Measurements from ENCODE around the gene CIDEC.

Gene CIDEC

GRCh38 chr3:9846931-9847488 lies 33.0 kb downstream of the CIDEC start:
- DNase-seq (ENCODE audit: low read depth in 2 of 2) = no peak

- no peak for DNase-seq (ENCODE audit: low read depth in 2 of 2)
Observed at GRCh38 chr3:9846231-9846630, 33.8 kb downstream of the CIDEC start.

GRCh38 chr3:9843715-9844438 lies 36.2 kb downstream of the CIDEC start, which contains the start of gene RPUSD3:
RPUSD3 (minus strand) TSS chr3:9844008; CDS start chr3:9843990, 18 bp downstream.
- peak; percentile 89 to 90 for DNase-seq (ENCODE audit: low read depth in 2 of 2)

GRCh38 chr3:9841015-9841414 lies 39.0 kb downstream of the CIDEC start:
- no peak for DNase-seq (ENCODE audit: low read depth in 2 of 2)

GRCh38 chr3:9838856-9839255 lies 41.2 kb downstream of the CIDEC start:
- DNase-seq (ENCODE audit: low read depth in 2 of 2) = no peak

GRCh38 chr3:9837701-9838582 lies 42.1 kb downstream of the CIDEC start:
- DNase-seq (ENCODE audit: low read depth in 2 of 2) = no peak

- no peak for DNase-seq (ENCODE audit: low read depth in 2 of 2)
Observed at GRCh38 chr3:9834520-9835380, 45.3 kb downstream of the CIDEC start.

GRCh38 chr3:9833078-9833477 lies 47.0 kb downstream of the CIDEC start:
- no peak for DNase-seq (ENCODE audit: low read depth in 2 of 2)

- no peak for DNase-seq (ENCODE audit: low read depth in 2 of 2)
Observed at GRCh38 chr3:9831253-9831652, 48.8 kb downstream of the CIDEC start.

GRCh38 chr3:9828801-9829755 lies 51.0 kb downstream of the CIDEC start:
- DNase-seq (ENCODE audit: low read depth in 2 of 2) = no peak

GRCh38 chr3:9826815-9827573 lies 53.1 kb downstream of the CIDEC start:
- peak in 1 of 2 donors; percentile 13 for DNase-seq (ENCODE audit: low read depth in 2 of 2)

GRCh38 chr3:9825451-9826040 lies 54.5 kb downstream of the CIDEC start:
- DNase-seq (ENCODE audit: low read depth in 2 of 2) = no peak

GRCh38 chr3:9820946-9821345 lies 59.1 kb downstream of the CIDEC start:
- no peak for DNase-seq (ENCODE audit: low read depth in 2 of 2)

GRCh38 chr3:9820543-9820942 lies 59.5 kb downstream of the CIDEC start:
- DNase-seq (ENCODE audit: low read depth in 2 of 2) = no peak

- DNase-seq (ENCODE audit: low read depth in 2 of 2) = no peak
Observed at GRCh38 chr3:9818666-9819335, 61.3 kb downstream of the CIDEC start.

GRCh38 chr3:9817436-9817835 lies 62.6 kb downstream of the CIDEC start:
- DNase-seq (ENCODE audit: low read depth in 2 of 2) = no peak

All from stimulated activated CD8-positive, alpha-beta memory T cell treated with anti-CD3 and anti-CD28 coated beads, Interleukin-15, amount 100 ng/mL, for 48 hours (primary cell).